ENCODE measurements around the gene SFTA2. TPM values are rescaled to one million over a fixed set of nuclear protein-coding genes. Genes with fewer than 3 reads are reported as not detected.
A peak's percentile ranks its signal among the peaks of the same experiment; 100 is the strongest.
"Not testable (repeated sequence)": the region's sequence is repeated elsewhere in the genome, so short reads cannot be mapped to it uniquely, and the experiment has no call there.

SFTA2 gene
- total RNA-seq, 1 experiment from 2014 or later, result not detected

GRCh38 chr6:30914076-30914853, 17.7 kb downstream of the SFTA2 start, which contains the start of gene VARS2:
TSS of gene VARS2 (plus strand) at chr6:30914238. CDS start at chr6:30914837, 599 bp downstream.
- peak; percentile 82 for DNase-seq (ENCODE audit: extremely low read depth, low read depth)

- no peak for DNase-seq (ENCODE audit: extremely low read depth, low read depth)
These were observed 18.3 kb downstream of the SFTA2 start for GRCh38 chr6:30913721-30914075.

- DNase-seq (ENCODE audit: extremely low read depth, low read depth), result no peak
These were observed 19.0 kb downstream of the SFTA2 start for GRCh38 chr6:30912746-30913520.

- DNase-seq (ENCODE audit: extremely low read depth, low read depth), result not testable (repeated sequence)
These were observed 21.5 kb downstream of the SFTA2 start for GRCh38 chr6:30910473-30910872.

GRCh38 chr6:30908700-30909099, 23.3 kb downstream of the SFTA2 start:
- no peak for DNase-seq (ENCODE audit: extremely low read depth, low read depth)

- peak; percentile 98 for DNase-seq (ENCODE audit: extremely low read depth, low read depth)
These were observed 24.0 kb downstream of the SFTA2 start, which contains the start of gene GTF2H4 for GRCh38 chr6:30907758-30908591. TSS of gene GTF2H4 (plus strand) at chr6:30908207.

- not testable (repeated sequence) for DNase-seq (ENCODE audit: extremely low read depth, low read depth)
These were observed 24.6 kb downstream of the SFTA2 start for GRCh38 chr6:30907290-30907757.

GRCh38 chr6:30903236-30903635, 28.7 kb downstream of the SFTA2 start:
- no peak for DNase-seq (ENCODE audit: extremely low read depth, low read depth)

- no peak for DNase-seq (ENCODE audit: extremely low read depth, low read depth)
These were observed 29.3 kb downstream of the SFTA2 start for GRCh38 chr6:30902709-30903108.

- DNase-seq (ENCODE audit: extremely low read depth, low read depth), result not testable (repeated sequence)
These were observed 29.8 kb downstream of the SFTA2 start for GRCh38 chr6:30902196-30902595.

GRCh38 chr6:30901436-30901835, 30.5 kb downstream of the SFTA2 start:
- no peak for DNase-seq (ENCODE audit: extremely low read depth, low read depth)

- no peak for DNase-seq (ENCODE audit: extremely low read depth, low read depth)
These were observed 31.0 kb downstream of the SFTA2 start for GRCh38 chr6:30900863-30901417.

- DNase-seq (ENCODE audit: extremely low read depth, low read depth), result no peak
These were observed 33.1 kb downstream of the SFTA2 start for GRCh38 chr6:30898750-30899360.

GRCh38 chr6:30897882-30898281, 34.1 kb downstream of the SFTA2 start:
- no peak for DNase-seq (ENCODE audit: extremely low read depth, low read depth)

GRCh38 chr6:30896541-30896940, 35.4 kb downstream of the SFTA2 start:
- no peak for DNase-seq (ENCODE audit: extremely low read depth, low read depth)

GRCh38 chr6:30895343-30895742, 36.6 kb downstream of the SFTA2 start:
- DNase-seq (ENCODE audit: extremely low read depth, low read depth), result no peak

- no peak for DNase-seq (ENCODE audit: extremely low read depth, low read depth)
These were observed 37.0 kb downstream of the SFTA2 start for GRCh38 chr6:30894935-30895334.

- no peak for DNase-seq (ENCODE audit: extremely low read depth, low read depth)
These were observed 37.6 kb downstream of the SFTA2 start for GRCh38 chr6:30894381-30894780.

GRCh38 chr6:30893666-30894065, 38.3 kb downstream of the SFTA2 start:
- no peak for DNase-seq (ENCODE audit: extremely low read depth, low read depth)

GRCh38 chr6:30893001-30893591, 38.9 kb downstream of the SFTA2 start:
- no peak for DNase-seq (ENCODE audit: extremely low read depth, low read depth)
